ENCODE measurements around the gene TOX2.

The TOX2 gene

DNA sequence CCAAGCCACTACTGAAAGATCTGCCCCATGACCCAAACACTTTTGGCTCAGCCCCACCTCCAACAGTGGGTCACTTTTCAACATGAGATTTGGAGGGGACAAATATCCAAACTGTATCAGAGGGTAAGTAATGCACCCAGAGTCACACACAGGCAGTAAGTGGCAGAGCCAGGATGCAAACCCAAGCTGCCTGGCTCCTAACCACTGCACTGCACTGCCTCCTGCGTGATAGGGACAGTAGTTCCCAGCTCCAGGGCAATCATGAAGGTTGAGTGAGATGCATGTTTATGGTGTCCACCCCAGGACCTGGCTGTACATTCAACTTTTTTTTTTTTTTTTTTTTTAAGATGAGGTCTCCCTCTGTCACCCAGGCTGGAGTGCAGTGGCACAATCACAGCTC is 88.2 kb downstream of the TOX2 start:
- no peak for DNase-seq

DNA sequence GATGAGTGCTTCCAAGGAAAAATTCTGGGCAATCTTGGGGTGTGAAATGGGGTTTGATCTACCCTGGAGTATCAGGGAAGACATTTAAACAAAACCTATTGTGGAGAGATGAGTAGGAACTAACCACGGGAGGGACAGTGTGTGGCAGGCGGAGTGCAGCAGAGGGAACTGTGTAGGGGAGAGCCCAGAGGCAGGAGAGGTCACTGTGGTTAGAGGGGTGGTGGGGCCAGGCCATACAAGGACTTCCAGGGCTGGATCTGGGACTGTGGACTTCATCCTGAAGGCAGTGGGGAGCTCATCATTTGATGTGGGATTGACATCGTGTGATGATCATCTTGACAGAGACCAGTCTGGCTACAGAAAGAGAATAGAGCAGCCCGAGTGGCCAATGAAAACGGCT is 89.0 kb downstream of the TOX2 start:
- DNase-seq, result no peak

DNA sequence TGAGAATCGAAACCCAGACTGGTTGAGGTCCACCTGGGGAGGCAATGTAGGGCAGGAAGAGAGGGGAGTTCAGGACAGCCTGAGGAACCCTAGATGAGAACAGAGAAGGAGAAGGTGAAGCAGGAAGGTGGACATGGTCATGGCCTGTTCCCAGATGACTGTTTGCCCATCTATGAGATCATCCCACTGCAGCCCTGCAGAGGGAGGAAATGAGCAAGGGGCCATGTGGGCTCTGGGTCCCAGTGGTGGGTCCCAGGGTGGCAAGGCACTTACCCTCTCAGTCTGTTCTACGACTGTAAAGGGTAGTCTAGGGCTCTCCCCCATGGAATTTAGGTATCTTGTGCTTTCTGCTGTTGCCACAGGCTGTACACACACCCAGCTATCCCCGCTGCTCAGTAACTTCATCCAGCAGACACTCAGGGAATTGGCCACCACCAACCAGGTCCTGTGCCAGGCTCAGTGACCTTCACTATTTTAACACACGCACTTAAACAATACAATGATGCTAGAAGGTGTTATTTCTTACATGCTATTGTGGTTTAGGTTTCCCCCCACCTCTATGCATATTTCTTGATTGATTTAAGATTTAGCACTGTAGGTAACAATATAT is 89.8 kb downstream of the TOX2 start:
- DNase-seq, result no peak

DNA sequence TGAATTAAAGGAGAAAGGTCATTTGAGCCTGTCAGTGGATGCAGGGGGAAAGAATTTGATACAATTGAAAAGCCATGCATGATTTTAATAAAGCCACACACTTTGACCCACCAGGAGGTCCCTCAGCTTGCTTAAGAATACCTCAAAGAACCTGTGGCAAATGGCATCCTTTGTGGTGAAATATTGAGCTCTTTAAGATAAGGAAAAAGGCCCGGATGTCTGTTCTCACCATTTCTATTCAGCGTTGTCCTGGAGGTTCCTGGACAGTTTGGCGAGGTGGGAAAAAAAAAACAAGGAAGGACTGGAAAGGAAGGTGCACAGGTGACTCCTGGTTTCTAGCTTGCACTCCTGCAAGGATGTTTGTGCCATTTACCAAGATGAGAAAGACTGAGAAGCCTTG is 91.0 kb downstream of the TOX2 start:
- no peak for DNase-seq

DNA sequence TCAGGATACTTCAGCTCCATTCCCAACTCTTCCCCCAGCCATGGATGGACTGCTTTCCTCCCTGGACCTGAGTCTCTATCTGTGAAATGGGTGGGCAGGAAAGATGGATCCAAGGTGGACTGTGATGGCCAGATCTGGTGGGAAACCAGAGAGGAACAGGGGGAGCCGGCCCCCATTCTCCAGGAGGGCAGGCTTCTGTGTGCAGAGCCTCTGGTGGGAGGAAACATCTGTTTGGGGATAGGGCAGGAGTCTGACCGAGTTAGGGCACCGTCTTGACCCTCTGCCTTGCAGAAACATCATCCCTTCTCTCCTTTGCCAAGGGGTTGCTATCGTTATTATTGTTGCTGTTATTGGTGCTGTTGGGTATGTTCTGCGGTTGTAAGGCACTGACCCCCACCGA is 91.5 kb downstream of the TOX2 start:
- DNase-seq, result no peak

DNA sequence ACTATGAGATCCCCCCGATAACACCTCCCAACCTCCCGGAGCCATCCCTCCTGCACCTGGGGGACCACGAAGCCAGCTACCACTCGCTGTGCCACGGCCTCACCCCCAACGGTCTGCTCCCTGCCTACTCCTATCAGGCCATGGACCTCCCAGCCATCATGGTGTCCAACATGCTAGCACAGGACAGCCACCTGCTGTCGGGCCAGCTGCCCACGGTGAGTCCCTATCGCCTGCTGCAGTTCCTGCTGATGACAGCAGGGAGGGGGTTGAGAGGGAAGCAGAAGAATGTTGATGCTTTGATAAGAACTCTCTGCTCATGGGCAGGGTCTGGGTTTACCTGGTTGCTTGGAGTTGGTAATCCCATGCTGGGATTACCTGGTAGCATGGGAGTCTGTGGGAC is 91.9 kb downstream of the TOX2 start:
- DNase-seq, result no peak

DNA sequence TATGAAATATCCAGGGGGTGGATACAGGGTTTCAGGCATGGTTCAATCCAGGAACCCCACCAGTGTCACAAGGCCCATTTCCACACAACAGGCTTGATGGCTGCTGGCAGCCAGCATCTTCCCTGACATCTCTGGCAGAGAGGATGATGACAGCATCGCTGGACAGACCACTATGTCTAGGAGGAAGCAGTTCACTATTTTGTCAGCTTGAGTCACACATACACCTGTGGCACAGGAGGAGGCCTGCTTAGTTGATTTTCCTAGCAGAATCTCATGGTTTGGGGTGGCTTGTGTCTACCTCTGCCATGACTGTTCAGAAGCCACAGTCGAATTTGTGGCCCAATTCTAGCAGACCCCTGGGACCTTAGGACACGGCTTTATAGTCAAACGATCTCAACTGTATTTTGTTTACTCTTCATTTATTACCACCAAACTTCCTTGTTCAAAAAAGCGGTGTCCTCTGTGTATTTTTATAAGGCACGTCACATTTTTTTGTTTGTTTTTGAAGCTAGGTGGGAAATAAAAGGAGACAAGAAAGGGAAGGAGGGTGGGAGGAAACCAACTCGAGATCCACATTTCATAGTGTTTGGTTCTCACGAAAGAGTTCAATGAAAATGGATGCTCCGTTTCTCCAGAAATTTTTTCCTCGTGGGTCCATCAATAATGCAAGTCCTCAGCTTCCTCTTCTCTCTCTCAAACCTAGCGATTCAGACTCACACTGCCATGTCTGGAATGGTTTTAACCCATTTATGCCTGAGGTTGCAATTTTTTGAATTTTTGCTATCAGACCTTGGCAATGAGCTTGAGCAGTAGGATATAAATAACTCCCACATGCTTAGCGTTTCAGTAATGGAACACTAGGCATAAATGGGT is 94.4 kb downstream of the TOX2 start:
- no peak for DNase-seq

DNA sequence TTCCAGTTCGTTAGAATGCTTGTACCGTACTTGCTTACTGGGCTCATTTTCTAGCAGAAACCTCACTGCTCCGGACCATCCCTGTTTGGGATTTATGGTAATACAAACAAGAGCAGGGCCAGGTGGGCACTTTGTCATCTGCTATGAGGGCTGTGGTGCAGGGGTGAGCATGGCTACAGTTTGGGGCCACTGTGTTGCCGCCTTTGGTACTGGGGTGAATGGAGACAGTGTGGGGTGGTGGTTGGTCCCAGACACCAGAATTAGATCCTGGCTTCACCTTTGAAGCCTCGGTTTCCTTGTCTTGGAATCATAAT is 95.0 kb downstream of the TOX2 start:
- DNase-seq, result no peak

DNA sequence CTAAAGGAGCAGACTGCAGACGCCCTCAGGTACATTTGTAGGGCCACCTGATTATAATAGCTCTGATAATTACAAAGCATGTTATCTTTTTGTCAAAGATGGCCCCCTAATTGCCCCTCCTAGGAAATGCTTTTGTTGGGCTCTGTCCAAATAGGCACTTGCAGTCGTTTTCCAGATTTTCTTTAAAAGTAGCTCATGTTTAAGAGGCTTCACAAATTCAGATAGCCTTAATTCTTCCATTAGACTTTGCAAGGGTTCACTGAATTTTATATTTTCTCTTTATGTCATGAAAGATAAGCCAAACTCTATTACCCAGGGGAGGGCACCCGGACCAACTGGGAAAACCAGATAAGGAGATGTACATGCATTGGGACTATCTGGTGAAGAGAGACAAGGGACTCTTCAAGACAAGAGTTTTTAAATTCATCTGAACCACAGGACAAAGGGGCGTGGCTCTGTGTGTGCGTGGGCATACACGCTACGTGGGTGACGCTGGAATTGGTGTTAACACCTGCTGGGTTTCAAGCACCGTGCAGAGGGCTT is 95.6 kb downstream of the TOX2 start:
- DNase-seq, result no peak

DNA sequence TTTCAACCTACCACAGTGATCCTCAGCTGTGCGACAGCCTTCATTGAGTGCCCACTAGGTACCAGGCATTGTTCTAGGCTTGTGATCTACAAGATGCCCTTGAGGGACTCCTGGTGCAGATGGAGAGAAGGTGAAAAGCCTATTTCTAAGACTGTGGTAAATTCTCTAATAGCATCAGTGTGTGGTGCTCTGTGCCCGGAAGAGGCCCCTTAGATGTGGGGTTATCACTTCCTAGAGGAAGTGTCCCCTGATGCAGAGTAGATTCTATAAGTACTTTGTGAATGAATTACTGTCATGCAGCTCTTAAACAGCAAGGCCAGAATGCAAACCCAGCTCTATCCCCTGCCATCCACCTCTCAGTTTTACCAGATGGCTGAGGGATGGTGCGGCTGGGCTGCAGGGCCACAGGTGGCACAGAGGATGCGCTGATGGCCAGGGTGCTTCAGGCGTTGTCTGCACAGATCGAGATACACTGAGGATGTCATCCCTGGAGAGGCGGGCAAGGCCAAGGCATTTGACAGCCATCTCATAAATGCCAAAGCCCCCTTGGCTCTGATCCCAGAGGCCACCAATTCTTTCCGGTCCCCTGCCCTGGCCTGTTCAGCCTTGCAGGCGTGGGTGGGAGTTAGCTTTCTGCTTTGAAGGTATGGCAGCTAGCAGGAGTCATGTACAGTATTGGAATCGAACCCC is 96.7 kb downstream of the TOX2 start:
- DNase-seq, result no peak

DNA sequence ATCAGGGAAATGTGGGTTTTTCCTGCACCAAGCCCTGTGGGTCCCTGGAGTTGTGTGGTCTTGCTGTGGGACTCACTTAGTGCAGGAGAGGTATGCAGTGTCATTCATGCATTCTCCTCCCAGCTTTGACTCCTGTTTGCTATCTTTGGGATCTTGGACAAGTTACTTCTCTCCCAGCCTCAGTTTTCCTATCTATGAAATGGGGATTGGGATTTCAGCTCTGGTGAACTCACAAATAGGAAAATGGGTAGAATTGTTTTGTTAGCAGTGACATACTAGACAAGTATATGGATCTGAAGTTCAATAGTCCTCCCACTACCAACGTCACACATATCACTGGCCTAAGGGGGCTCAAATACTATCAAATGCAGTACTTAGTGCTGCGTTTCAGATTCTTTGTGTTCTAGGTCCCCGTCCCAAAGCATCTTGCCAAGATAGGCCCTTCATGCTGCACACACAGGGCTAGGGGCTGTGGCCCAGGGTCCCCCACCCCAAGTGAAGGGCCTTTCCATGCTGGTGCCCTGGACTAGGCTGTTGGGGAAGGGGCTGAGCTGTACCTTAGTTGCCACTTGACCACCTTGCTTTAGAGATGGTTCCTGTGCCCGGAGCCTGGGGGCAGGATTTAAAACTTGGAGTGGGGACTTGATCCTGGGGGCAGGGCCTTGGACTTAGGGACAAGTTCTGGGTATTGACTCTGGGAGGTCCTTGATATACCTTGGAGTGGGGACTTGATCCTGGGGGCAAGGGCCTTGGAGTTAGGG is 98.0 kb downstream of the TOX2 start:
- DNase-seq, result no peak

DNA sequence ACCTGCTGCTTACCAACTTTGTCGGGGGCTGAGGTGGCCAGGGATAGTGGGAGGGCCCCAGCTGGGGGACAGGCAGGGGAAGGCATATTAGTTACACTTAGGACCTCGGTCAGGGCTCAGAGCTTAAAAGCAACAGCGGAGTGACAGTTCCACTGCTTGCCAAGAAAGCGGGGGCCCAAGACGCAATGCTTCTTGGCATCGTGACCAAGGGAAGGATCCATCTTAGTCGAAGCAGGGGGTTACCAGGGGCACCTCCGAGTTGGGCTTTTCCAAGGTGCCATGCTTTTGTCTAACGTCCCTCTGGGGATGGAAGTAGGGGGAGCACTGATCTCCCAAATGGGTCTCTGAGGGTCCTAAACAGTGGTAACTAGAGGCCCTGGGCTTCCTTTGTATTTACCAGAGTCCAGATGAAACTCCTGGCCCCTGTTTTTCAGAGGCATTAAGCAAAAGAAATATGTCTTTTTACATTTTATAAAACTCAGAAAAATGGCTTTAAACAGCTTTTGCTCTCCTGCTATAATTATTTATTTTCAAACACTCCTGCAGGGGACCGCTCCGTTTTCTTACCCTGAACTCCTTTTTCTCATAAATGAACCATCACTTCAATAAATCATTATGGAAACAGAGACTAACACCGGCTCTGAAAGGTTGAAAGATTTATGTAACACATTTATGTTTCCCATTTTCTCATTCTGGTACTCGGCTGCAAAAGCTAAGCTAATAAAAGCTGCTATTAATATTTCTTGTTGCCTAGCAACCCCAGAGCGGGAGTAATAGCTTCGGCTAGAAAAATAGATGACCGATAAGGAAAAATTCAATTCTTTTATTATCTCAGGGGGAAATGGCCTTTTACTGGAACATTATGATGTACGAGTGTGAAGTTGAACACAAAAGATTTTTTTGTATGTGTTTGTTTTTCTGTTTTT is 100.4 kb downstream of the TOX2 start:
- no peak for DNase-seq

DNA sequence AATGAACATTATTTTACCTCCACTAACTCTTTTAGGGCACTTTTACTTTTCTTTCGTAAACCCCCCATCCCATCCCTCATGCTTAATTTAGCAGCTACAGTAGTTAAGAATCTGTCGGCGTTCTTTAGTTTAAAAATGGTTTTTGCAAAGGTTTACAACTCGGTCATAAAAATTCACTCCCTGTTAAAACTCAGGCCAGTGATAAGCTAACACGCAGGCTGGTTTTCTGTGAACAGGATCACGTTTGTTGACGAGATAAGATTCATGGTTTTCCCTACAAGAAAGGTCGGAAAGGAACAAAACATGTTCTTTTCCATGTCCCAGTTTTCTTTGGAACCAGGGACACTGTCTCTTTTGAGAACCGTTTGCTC is 101.1 kb downstream of the TOX2 start:
- DNase-seq, result no peak

DNA sequence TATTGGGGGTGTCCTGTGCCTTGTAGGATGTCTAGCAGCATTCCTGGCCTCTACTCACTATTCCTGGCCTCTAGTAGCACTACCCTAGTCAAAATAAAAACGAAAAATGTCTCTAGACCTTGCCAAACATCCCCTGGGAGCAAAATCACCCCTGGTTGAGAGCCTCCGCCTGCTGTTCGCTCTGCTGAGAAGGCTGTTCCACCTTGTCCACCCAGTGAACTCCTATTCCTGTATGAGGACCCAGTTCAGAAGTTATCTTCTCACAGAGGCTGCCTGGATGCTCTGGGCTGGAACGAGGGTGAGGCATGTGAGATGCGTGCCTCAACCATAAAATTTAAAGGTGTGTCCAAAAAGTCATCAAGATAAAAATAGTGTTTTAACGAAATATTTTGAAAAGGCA is 101.9 kb downstream of the TOX2 start:
- no peak for DNase-seq

DNA sequence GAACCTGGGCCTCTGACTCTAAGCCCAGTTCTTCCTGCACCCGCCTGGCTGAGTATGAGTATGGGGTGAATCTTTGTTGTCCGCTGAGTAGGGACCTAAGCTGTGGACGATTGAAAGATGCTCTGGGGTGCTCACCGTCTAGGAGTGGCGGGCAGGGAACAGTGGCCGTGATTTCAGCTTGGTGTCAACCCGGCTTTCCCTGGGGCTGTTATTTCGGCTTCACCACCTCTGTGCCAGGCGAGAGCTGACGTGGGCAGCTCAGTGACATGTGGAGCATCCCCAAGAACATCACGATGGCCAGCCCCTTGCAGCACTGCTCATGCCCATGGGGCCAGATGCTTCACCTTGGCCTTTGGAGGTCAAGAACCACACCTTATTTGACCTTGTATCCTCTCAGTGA is 102.6 kb downstream of the TOX2 start:
- no peak for DNase-seq

DNA sequence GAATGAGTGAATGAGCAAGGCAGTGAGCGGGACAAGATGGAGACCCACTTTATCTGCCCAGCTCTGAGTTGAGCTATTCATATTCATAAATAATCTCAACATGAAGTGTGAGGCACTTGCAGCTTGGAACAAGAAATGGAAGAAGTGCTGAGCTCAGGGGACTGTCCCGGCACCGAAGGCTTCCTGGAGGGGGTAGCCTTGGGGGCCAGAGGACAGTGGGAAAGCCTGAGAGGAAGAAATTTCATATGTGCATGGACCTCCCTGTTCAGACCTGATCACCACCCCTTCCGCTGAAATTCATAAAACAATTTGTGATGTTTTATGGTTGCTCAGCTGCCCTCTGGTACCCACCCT is 103.2 kb downstream of the TOX2 start:
- no peak for DNase-seq

DNA sequence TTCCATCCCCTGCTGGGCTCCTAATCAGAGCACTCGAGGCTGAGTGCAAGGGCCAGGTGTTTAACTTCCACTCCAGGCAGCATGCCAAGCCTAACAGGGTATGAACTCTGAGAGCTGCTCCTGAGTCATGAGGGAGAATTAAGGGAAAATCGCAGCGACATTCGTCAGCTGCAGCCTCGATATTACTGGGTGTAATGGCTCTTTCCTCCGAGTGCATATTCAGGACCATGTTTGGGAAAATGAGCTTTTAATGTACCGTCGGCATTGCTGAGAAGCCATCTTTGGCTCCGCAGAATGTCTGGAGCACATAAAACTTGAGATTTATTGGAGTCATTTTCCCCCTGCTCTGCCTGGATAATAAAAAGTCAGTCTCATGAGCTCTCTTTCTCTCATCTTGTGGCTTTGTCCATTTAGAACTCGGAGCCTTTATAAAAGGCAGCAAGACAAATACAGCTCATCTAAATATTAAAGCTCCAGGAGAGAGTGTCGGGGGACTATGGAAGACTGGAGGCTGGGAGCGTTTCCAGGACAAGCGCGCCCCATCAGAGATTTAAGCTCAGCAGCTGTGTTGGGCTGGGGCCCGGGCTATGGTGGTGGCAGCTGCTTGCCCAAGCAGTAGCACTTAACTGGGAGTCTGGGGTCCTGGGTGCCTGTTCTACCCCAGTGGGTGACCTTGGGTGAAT is 103.7 kb downstream of the TOX2 start:
- DNase-seq, result peak; percentile 90

DNA sequence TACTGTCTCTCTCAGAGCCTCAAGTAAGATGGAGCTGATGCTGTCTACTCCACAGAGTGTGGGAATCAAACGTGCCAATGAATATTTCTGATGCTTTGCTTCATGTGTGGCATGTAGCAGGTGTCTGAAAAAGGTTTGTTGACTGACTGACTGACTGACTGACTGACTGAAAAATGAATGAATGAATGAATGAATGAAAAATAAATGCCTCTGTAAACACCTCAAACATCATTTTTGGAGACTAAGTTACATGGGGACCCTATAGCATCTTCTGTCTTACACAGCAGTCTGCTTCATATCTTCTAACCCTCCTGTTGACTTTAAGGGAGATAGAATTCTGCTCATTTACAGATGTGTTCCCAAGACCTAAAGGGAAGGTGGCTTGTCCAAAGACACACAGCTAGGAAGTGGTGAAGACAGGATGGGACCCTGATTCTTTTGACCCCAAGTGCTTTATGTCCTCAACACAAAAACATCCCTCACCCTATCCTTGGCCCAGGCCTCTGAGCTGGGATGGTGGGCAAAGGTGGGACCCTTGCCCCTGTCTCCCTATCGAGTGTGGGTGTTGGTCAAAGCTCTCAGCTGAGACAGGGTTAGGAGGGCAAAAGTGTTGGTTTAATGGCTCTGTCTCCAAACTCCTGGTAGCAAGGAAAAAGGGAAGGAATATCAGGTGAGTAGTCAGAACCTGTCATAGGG is 104.4 kb downstream of the TOX2 start:
- DNase-seq, result no peak

DNA sequence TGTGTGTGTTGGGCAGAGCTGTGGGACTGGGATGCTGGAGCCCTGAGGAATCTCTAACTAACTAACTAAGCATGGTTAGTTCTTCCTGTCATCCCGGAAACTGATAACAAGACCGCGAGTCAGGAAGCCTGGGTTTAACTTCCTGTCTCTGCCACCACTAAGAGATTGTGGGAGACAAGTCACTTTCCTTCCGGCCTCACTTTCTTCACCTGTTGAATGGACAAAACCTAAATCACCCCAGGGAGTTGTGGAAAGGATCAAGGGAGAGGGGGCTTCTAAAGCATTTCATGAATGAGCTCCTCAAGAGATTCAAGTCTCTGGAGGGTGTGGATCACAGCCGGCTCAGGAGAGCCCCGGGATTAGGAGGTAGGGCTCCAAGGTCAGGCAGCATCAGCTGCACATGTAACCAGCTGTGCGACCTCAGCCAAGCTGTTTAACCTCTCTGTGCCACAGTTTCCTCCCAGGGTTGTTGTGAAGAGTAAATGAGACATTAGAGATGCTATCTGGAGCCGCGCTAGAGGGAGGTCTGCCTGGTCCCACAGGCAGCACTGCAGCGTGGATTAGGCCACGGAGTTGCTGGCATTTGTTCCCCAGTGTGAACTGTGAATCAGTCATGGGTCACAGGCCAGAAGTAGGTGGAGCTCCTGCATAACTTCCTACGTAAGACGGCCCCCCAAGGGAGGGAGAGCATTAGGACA is 105.1 kb downstream of the TOX2 start:
- no peak for DNase-seq

DNA sequence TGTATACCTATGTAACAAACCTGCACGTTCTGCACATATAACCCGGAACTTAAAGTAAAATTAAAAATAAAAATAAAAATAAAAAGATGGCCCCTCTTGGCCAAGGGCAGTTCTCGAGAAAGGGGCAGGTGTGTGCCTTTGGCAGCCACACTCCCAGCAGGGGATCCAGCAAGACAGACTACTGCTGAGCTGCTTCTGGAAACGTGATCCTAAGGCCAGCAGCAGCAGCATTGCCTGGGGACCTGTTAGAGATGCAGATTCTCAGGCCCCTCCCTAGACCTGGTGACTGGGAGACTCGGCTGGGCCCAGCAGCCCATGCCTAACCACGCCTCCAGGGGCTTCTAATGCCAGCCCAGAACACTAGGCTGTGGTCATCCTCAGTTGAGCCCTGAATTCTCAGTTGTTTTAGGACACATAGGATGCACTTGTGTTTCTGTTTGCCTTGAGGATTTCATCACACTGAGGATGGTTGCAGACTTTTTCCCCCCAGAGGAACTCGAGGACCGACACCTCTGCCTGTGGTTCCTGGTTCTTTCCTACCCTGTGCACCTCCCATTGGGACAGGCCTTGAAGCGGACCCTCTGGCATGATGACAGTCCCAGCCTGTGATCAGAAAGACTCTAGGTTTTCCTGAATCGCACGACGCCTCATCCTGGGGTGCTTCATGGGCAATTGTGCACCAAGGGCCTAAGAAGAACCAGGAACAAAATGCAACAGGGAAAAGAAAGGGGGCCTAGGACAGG is 105.9 kb downstream of the TOX2 start:
- no peak for DNase-seq

Data from NCI-H524 treated with DMSO at 0.1 percent for 48 hours (cell line).